Esophagus squamous epithelium (tissue), 5 donors: Measurements from ENCODE around the gene PRSS56. TPM values are rescaled to one million over a fixed set of nuclear protein-coding genes. Genes with fewer than 3 reads are reported as not detected.

ENCODE experiments used
- DNase-seq: peaks from one replicate; lab custom pipeline; 2025; lab: John Stamatoyannopoulos, UW
- H3K27ac ChIP-seq, 4 donors: fragments of 200-600 bp; sonication (generic); one replicate each; pipeline ENCODE4 v1.5.1; 2016 to 2019; ENCODE audit warnings: mild to moderate bottlenecking in 1 of 4
- H3K27me3 ChIP-seq, 4 donors: fragments of 200-600 bp; sonication (generic); 1 replicate in 3 of 4; 2 replicates in 1 of 4; pipeline versions ENCODE4 v1.5.1 to v1.6.0; 2017 to 2021; ENCODE audit warnings: antibody characterized with exemption in 1 of 4
- H3K36me3 ChIP-seq, 3 donors: fragments of 200-600 bp; sonication (generic); one replicate each; pipeline ENCODE4 v1.5.1; 2016 to 2019
- H3K4me1 ChIP-seq, 3 donors: fragments of 200-600 bp; sonication (generic); one replicate each; pipeline ENCODE4 v1.5.1; 2017 to 2019
- H3K4me3 ChIP-seq, 4 donors: fragments of 200-600 bp; sonication (generic); 1 replicate in 3 of 4; 2 replicates in 1 of 4; pipeline ENCODE4 v1.5.1; 2016 to 2019; ENCODE audit warnings: mild to moderate bottlenecking in 2 of 4, moderate library complexity in 1 of 4
- H3K9me3 ChIP-seq, 3 donors: fragments of 200-600 bp; sonication (generic); one replicate each; pipeline ENCODE4 v1.5.1; 2016 to 2019
- CTCF ChIP-seq, 6 experiments: fragments of 450-650 bp in 4 of 6; fragments of 200-600 bp in 2 of 6; sonication (generic) in 2 of 6; IDR thresholded peaks; one replicate each; pipeline ENCODE4 v1.5.1; 2016 to 2019; ENCODE audit warnings: antibody characterized with exemption in 6 of 6, mild to moderate bottlenecking in 4 of 6, moderate library complexity in 4 of 6
- POLR2A ChIP-seq, 4 donors: fragments of 450-650 bp; IDR thresholded peaks; one replicate each; pipeline ENCODE4 v1.6.1; 2017; ENCODE audit warnings: antibody characterized with exemption in 4 of 4, mild to moderate bottlenecking in 4 of 4, moderate library complexity in 3 of 4
- WGBS, 2 donors: methylation state at CpG; one replicate each; pipeline ENCODE4 v1.1.5; 2018; 5-methylcytosine and 5-hydroxymethylcytosine counted together
- intact Hi-C: fragments of 100-400 bp; cut with DNase I; formaldehyde crosslinking; loops from one replicate; pipeline ENCODE4 v1.15.0; 2022
- total RNA-seq, 4 donors: library from RNA; depleted of rRNA; stranded (reverse); fragments of >200 nt; gene quantifications; one replicate each; pipeline ENCODE4 v1.1.0, GENCODE V29; 2016
- donor health status: DM: yes; HTN: yes; CAD: no.

The PRSS56 gene
- total RNA-seq, 4 donors from 2014 or later: not detected

DNA sequence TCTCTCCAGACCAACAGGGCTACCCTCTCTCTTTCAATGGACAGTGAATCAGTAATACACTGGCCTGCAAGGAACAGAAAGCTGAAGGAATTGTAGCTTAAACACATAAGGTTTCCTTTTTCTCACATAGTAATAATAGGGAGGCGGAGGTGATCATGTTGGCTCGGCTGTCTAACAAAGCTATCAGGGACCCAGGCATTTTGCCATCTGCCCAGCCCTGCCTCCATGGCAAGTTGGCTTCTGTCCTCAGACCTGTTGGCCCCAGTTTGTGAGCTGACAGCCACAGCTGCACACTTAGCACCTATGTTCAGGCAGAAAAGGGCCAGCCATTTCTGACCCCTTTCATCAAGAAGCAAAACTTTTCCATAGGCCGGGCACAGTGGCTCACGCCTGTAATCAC, 17.3 kb downstream of the PRSS56 start:
- Histone ChIP-seq H3K36me3 (no peaks in the 10 kb centered on the region), H3K27ac (no peak overlapping the region), H3K27me3 (peaks cover 0 to 66% (median 0%) of the 10 kb centered on the region in 4 donors), H3K9me3 (peaks cover 0 to 6% (median 0%) of the 10 kb centered on the region in 3 donors), H3K4me1 (peaks cover 0 to 18% (median 4%) of the 10 kb centered on the region in 3 donors), H3K4me3 (no peak overlapping the region)
- DNase-seq: no peak
- TF ChIP-seq CTCF (IDR thresholded peaks at IDR 0.05) (no peak), POLR2A (IDR thresholded peaks at IDR 0.05) (no peak)
- intact Hi-C loops: no loop called here
- WGBS, 2 donors: 23 to 92% methylated on average over 2 to 4 of the region's 4 CpGs

- Histone ChIP-seq H3K4me1 (peaks cover 0 to 18% (median 4%) of the 10 kb centered on the region in 3 donors), H3K36me3 (no peaks in the 10 kb centered on the region), H3K9me3 (peaks cover 0 to 6% (median 0%) of the 10 kb centered on the region in 3 donors), H3K27me3 (peaks cover 0 to 65% (median 0%) of the 10 kb centered on the region in 4 donors), H3K4me3 (no peak overlapping the region), H3K27ac (no peak overlapping the region)
- intact Hi-C loops: no loop called here
- no peak for DNase-seq
- TF ChIP-seq POLR2A (IDR thresholded peaks at IDR 0.05) (no peak), CTCF (IDR thresholded peaks at IDR 0.05) (no peak)
- 14 to 32% methylated on average over 4 of the region's 4 CpGs for WGBS, 2 donors
These were observed 18.5 kb downstream of the PRSS56 start for GRCh38 chr2:232538671-232539070.

DNA sequence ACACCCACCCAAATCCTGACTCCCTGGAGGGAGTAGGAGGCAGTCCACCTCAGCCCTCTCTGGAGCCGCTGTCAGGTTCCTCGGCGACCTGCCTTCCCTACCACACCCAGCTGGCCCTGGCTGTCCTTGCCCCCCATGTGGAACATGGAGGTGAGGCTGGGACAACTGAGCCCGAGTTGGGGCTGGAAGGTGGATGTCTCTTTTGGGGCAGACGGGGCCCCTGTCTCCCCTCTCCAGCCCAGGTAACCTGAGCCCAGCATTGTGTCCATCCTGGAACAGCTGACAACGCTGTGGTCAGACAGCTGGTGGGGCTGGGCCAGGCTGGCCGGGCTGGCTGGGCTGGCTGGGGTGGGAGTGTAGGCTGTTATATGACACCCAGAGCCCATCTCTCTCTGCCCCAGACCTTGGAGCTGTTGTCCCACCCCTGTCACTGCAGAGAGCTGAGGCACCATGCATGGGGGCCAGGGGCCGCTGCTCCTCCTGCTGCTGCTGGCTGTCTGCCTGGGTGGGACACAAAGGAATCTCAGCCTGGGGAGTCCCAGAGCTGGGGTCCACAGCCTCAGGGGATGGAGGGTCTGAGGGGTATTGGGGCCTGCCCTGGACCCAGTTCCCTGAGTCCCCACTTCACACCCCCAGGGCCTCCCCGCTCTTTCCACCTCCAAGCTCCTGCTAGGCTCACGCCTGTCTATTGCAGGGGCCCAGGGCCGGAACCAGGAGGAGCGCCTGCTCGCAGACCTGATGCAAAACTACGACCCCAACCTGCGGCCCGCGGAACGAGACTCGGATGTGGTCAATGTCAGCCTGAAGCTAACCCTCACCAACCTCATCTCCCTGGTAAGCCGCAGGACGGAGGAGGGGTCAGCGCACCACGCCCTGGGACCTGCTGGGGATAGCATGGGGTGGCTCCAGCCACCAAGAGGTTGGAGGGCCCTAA, 19.4 kb downstream of the PRSS56 start, which contains the start of gene CHRNG:
TSS of gene CHRNG (plus strand) at position 395 of the 934 bp plus-strand sequence. CDS start at position 451, 56 bp downstream.
- TF ChIP-seq POLR2A (IDR thresholded peaks at IDR 0.05): no peak
- H3K36me3 ChIP-seq: peaks cover 0 to 7% (median 0%) of the 10 kb centered on the region in 3 donors
- intact Hi-C loops: no loop called here
- peaks cover 0 to 60% (median 0%) of the 10 kb centered on the region in 4 donors for H3K27me3 ChIP-seq
- H3K4me3 ChIP-seq: no peak within 1 kb of the TSS
- H3K27ac ChIP-seq: no peak within 1 kb of the TSS
- H3K9me3 ChIP-seq: peaks cover 0 to 6% (median 0%) of the 10 kb centered on the region in 3 donors
- no peak for DNase-seq
- 41 to 54% methylated on average over 3 to 6 of the region's 23 CpGs for WGBS, 2 donors
- peaks cover 0 to 18% (median 4%) of the 10 kb centered on the region in 3 donors for H3K4me1 ChIP-seq

GRCh38 chr2:232540441-232541041, 20.4 kb downstream of the PRSS56 start:
- intact Hi-C loops: no loop called here
- WGBS, 2 donors: 56 to 60% methylated on average over 6 to 8 of the region's 17 CpGs
- Histone ChIP-seq H3K9me3 (peaks cover 0 to 6% (median 0%) of the 10 kb centered on the region in 3 donors), H3K4me1 (peaks cover 0 to 18% (median 4%) of the 10 kb centered on the region in 3 donors), H3K36me3 (peaks cover 0 to 12% (median 0%) of the 10 kb centered on the region in 3 donors), H3K27me3 (peaks cover 0 to 51% (median 0%) of the 10 kb centered on the region in 4 donors), H3K4me3 (no peak overlapping the region), H3K27ac (no peak overlapping the region)
- no peak for DNase-seq
- TF ChIP-seq CTCF (IDR thresholded peaks at IDR 0.05): no peak
- TF ChIP-seq POLR2A (IDR thresholded peaks at IDR 0.05): no peak

- Histone ChIP-seq H3K4me3 (no peak overlapping the region), H3K27ac (no peak overlapping the region), H3K4me1 (peaks cover 0 to 18% (median 4%) of the 10 kb centered on the region in 3 donors), H3K9me3 (peaks cover 0 to 1% (median 0%) of the 10 kb centered on the region in 3 donors), H3K36me3 (peaks cover 0 to 18% (median 0%) of the 10 kb centered on the region in 3 donors), H3K27me3 (peaks cover 0 to 43% (median 0%) of the 10 kb centered on the region in 4 donors)
- no peak for DNase-seq
- intact Hi-C loops: no loop called here
- WGBS, 2 donors: 76 to 87% methylated on average over 7 to 11 of the region's 19 CpGs
- TF ChIP-seq POLR2A (IDR thresholded peaks at IDR 0.05) (no peak), CTCF (IDR thresholded peaks at IDR 0.05) (no peak)
These were observed 21.2 kb downstream of the PRSS56 start for GRCh38 chr2:232541195-232541960.
